Pulmonary artery endothelial cell (primary cell): ENCODE measurements around the gene CCDC171. TPM values are rescaled to one million over a fixed set of nuclear protein-coding genes. Genes with fewer than 3 reads are reported as not detected.
"Not testable (repeated sequence)": the region's sequence is repeated elsewhere in the genome, so short reads cannot be mapped to it uniquely, and the experiment has no call there.

ENCODE experiments used
- DNase-seq: peaks from one replicate; pipeline ENCODE4 v3.0.0-alpha.2; 2011; ENCODE audit warnings: low read depth, low spot score
- total RNA-seq: library from RNA; depleted of rRNA; stranded (reverse); fragments of >200 nt; gene quantifications from 2 replicates; pipeline ENCODE4 v1.2.3, GENCODE V29; 2014

The CCDC171 gene
- total RNA-seq, 1 donor from 2014 or later: 0.86 TPM

- DNase-seq: no peak
Observed at GRCh38 chr9:15693701-15694100, 140.9 kb downstream of the CCDC171 start.

- DNase-seq: no peak
Observed at GRCh38 chr9:15696979-15697378, 144.1 kb downstream of the CCDC171 start.

GRCh38 chr9:15697446-15697851 is 144.6 kb downstream of the CCDC171 start:
- DNase-seq: no peak

DNA sequence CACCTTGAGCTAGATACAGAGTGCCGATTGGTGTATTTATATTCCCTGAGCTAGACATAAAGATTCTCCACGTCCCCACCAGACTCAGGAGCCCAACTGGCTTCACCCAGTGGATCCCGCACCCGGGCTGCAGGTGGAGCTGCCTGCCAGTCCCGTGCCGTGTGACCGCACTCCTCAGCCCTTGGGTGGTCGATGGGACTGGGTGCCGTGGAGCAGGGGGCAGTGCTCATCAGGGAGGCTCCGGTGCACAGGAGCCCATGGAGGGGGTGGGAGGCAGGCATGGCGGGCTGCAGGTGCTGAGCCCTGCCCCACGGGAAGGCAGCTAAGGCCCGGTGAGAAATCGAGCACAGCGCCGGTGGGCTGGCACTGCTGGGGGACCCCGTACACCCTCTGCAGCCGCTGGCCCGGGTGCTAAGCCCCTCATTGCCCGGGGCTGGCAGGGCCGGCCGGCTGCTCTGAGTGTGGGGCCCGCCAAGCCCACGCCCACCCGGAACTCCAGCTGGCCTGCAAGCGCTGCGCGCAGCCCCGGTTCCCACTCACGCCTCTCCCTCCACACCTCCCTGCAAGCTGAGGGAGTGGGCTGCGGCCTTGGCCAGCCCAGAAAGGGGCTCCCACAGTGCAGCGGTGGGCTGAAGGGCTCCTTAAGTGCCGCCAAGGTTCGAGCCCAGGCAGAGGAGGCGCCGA is 147.2 kb downstream of the CCDC171 start:
- not testable (repeated sequence) for DNase-seq

DNA sequence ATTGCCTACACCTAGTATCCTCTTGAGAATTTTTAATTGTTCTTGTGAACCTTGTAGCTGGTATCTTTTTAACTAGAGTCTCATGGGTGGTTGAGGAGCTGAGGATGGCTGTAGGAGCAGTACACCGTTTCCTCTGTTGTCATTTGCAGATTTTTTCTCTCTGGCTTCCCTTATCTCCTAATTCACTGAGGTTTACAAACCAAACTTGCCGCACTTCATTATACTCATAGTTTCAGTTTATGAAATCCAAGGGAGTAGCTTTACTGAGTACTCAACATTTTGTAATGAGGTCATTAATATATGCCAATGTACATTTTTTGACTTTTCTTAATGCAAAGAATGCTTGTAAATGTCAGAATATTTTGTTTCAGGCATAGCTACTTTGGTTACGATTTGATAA is 154.2 kb downstream of the CCDC171 start:
- DNase-seq: no peak

- DNase-seq: no peak
Observed at GRCh38 chr9:15711531-15711930, 158.7 kb downstream of the CCDC171 start.

DNA sequence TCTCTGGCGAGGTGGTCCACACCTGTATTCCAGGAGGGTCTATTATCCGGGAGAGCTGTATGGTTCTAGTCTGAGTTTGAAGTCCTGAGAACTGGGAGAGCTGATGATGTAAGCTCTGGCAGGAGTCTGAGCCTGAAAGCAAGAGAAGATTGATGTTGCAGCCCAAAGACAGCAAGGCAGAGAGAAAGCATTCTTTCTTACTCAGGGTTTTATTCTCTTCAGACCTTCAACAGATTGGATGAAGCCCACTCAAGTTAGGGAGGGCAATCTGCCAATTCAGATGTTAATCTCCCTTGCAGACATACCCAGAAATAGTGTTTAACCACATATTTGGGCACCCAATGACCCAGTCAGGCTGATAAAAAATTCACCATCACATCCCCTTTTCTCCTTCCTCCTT is 159.1 kb downstream of the CCDC171 start:
- no peak for DNase-seq

DNA sequence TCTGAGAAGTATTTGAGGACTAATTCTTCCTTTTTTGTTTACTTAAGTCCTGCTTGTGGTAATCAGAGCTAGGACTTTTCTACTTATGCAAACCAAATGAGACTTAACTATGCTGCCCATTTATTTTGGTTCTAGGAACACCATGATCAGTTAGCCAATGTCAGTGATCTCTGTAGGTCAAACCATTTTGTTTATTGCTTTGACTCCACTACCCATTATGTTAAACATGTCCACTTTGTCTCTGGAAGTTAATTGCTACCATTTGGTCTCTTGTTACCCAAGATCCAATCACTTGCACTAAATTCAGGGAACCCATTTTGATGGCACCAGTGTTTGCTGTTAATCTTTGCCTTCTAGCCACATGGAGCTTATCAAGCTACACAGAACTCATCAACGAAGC is 161.9 kb downstream of the CCDC171 start:
- no peak for DNase-seq

DNA sequence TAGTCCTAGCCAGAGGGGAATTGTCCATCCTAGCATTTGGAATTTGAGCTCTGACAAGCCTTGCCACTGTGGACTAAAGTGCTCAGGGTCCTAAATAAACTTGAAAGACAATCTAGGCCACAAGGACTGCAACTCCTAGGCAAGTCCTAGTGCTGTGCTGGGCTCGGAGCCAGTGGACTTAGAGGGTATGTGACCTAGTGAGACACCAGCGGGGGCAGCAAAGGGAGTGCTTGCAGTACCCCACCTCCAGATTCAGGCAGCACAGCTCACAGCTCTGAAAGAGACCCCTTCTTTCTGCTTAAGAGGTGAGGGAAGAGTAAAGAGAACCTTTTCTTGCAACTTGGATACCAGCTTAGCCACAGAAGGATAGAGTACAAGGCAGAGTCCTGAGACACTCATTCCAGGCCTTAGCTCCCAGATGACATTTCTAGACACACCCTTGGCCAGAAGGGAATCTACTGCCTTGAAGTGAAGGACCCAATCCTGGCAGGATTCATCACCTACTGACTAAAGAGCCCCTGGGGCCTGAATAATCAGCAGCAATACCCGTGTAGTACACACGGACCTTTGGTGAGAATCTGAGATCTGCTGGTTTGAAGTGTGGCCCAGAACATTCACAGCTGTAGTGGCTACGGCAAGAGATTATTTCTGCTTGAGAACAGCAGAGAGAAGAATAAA is 164.6 kb downstream of the CCDC171 start:
- DNase-seq: no peak

GRCh38 chr9:15718423-15718822 is 165.6 kb downstream of the CCDC171 start:
- no peak for DNase-seq

- DNase-seq: no peak
Observed at GRCh38 chr9:15720861-15721260, 168.0 kb downstream of the CCDC171 start.

GRCh38 chr9:15722888-15723287 is 170.0 kb downstream of the CCDC171 start:
- DNase-seq: no peak

DNA sequence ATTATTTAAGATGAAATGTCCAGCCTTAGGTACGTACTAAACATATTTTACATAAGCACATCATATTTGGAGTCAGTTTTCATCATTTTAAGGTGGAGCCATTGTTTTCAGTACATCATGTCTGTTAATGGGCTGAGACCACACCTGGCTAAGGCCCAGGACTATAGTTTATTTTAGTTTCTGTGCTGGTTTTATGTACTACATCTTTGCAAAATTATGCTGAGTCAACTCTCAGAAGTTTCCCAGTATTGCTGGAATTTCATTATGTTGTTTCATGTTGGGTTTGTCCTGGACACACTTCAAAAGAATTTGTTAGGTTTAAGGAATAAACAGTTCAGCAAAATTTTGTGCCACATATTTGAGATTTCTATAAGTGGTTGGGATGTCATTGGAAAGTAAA is 171.2 kb downstream of the CCDC171 start:
- DNase-seq: no peak

- DNase-seq: no peak
Observed at GRCh38 chr9:15724612-15725011, 171.8 kb downstream of the CCDC171 start.

DNA sequence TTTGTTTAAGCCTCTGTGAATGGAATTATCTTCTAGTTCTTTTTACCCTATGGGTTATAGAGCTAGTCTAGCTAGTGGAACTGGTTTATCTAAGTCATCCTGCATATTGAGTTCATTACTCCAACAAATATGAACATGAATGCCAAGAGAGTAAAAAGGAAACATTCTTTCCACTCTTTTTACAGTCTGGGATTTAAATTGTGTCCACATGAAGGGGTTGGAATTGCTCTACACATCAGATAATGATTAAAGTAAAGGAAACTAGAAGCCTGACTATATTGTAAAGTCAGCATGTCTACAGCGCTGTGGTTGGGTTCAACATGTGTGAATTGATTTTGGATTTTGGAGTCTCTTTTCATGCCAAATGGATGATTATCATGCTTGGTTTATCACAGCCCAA is 173.1 kb downstream of the CCDC171 start:
- DNase-seq: no peak

GRCh38 chr9:15729507-15729906 is 176.7 kb downstream of the CCDC171 start:
- DNase-seq: no peak

- DNase-seq: peak; percentile 51
Observed at GRCh38 chr9:15735083-15735857, 182.4 kb downstream of the CCDC171 start.

DNA sequence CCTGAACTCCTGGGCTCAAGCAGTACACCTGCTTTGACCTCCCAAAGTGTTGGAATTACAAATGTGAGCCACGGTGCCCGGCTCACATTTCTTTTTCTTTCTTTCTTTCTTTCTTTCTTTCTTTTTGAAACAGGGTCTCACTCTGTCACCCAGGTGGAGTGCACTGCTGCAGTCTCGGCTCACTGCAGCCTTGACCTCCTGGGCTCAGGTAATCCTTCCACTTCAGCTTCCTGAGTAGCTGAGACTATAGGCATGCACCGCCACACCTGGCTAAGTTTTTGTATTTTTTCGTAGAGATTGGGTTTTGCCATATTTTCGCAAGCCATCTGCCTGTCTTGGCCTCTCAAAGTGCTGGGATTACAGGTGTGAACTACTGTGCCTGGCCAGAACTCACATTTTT is 183.7 kb downstream of the CCDC171 start:
- DNase-seq: no peak

- DNase-seq: no peak
Observed at GRCh38 chr9:15738011-15738410, 185.2 kb downstream of the CCDC171 start.

DNA sequence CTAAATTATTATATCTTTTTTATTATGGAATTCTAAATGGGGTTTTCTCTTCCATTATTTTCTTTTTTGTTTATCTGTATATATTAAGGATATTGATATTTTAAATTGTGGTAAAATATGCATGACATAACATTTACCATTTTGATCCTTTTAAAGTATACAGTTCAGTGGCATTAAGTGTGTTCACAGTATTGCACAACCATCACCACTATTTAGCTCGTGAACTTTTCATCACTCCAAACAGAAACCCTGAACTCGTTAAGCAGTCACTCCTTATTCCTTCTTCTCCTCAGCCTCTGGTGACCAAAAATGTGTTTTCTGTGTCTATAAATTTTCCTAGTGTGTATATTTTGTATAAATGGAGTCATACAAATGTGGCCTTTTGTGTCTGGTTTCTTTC is 188.2 kb downstream of the CCDC171 start:
- no peak for DNase-seq

DNA sequence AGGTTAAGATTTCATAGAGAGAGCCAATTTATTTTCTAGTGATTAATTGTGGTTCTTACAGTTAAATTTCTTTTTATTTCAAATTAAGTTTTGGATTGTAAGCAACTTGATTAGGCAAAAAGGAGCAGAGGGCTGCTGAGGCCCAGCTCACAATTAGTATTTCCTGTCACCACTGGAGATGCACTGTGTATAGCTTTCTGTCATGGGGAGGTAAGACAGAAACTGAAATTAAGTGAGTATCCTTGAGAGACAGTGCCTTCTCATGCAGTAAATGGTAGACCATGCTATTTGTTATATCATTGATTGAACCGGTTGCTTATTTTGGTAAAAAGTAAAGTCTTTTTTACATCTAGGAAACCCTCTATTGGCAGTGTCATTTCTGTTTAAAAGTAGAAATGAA is 190.7 kb downstream of the CCDC171 start:
- no peak for DNase-seq

DNA sequence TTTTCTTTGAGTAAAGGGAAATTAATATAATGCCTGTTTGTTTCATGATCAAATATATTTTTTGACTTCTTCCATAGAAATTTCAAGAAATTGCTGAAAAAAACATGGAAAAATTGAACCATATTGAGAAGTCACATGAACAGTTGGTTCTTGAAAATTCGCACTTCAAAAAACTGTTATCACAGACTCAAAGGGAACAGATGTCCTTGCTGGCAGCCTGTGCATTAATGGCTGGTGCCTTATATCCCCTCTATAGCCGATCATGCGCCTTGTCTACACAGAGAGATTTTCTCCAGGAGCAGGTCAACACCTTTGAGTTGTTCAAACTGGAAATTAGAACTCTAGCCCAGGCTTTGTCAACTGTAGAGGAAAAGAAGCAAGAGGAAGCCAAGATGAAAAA is 191.4 kb downstream of the CCDC171 start:
- DNase-seq: no peak

- DNase-seq: no peak
Observed at GRCh38 chr9:15746905-15747304, 194.1 kb downstream of the CCDC171 start.
